MM.1S (cell line): ENCODE data around the gene FHL5.

Source experiments
- EZH2 ChIP-seq: fragments of 300-600 bp; sonication (generic); optimal IDR thresholded peaks from 2 replicates; pipeline ENCODE3; 2017; ENCODE audit warnings: low read depth, mild to moderate bottlenecking, antibody characterized with exemption, low read length, mixed read lengths
- TF ChIP-seq, protein P1 (sequence below): fragments of 300-600 bp; sonication (generic); IDR thresholded peaks from 2 replicates; pipeline ENCODE4 v1.5.1; 2016; ENCODE audit warnings: antibody characterized with exemption, low read length, mixed read lengths

DNA sequence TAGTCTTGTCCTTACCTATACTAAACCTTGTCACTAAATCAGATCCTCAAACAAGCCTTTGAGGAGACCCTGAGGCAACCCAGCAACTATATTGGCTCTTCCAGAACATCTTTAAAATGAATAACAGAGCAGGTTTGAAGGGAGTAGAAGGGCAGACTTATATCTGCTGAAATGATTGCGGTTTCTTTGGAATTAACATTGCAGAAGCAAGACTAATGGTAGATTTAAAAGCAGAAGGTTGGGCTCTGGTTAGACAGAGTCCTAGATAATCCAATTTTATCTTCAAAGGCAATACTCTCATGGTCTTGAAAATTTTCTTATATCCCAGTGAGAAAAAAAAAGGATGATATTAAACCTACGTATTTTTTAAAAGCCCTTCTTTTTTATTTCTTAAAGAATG lies 19.1 kb downstream of the FHL5 start:
- TF ChIP-seq, protein P1, sequence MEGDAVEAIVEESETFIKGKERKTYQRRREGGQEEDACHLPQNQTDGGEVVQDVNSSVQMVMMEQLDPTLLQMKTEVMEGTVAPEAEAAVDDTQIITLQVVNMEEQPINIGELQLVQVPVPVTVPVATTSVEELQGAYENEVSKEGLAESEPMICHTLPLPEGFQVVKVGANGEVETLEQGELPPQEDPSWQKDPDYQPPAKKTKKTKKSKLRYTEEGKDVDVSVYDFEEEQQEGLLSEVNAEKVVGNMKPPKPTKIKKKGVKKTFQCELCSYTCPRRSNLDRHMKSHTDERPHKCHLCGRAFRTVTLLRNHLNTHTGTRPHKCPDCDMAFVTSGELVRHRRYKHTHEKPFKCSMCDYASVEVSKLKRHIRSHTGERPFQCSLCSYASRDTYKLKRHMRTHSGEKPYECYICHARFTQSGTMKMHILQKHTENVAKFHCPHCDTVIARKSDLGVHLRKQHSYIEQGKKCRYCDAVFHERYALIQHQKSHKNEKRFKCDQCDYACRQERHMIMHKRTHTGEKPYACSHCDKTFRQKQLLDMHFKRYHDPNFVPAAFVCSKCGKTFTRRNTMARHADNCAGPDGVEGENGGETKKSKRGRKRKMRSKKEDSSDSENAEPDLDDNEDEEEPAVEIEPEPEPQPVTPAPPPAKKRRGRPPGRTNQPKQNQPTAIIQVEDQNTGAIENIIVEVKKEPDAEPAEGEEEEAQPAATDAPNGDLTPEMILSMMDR = no peak
- no peak for TF ChIP-seq EZH2
